NCI-H2196 treated with DMSO at 0.1 percent for 48 hours (cell line): ENCODE data around the gene IRS2.

Source experiments
- DNase-seq: peaks from one replicate; lab custom pipeline; 2025; ENCODE audit not compliant: unreplicated experiment; lab: John Stamatoyannopoulos, UW

Gene IRS2

GRCh38 chr13:109809216-109809932 lies 23.0 kb upstream of the IRS2 start:
- no peak for DNase-seq

DNA sequence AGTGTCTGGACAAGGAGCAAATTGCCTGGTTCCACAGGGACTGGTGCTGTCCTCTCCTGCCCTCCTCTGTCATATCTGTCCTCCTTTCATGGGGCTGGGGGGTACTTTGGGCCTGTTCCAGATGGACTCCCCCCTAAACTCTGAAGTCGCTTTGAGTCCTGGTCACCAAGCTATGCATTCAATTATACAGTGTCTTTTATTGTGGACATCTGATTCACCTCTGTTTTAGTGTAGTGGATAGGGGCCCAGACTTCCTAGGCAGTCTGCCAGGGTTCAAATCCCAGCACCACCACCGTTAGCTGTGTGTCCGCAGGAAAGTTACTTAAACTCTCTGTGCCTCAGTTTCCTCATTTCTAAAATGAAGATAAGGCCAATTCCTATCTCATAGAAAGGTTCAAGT lies 21.0 kb upstream of the IRS2 start:
- no peak for DNase-seq

DNA sequence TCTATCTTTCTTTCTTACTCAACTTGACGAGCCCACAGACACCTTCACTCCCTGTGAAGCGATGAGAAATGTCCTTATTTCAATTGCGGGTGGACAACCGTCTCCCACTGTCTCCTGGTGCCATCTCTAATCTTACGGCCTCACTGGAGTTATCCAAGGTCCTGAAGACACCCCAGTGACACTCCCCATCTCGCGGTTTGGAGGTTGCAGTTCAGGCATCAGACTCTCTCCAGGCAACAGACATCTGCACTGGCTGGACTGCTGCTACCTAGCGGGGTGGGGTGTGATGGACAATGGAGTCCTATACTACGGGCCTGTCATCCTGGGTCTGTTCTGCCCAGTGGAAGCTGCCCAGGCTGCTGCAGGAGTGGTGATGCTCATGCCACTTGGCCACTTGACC lies 18.3 kb upstream of the IRS2 start:
- no peak for DNase-seq

DNA sequence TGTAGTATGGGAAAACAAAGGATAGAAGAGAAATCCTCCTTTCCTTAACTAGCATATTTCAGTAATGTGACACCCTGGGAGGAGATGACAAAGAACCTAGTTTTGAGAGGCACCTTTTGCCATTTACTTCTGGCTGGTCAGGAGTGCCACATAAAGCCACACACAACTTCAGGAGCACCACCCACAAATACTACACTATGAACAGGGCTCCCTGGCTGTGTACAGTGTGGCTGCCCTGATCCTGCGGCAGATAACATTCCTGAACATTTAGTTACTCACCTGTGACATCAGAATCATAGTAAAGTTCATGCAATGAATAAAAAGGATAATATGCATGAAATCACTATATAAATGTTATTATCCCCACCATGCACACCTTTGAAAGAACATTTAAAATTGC lies 17.4 kb upstream of the IRS2 start:
- no peak for DNase-seq

DNA sequence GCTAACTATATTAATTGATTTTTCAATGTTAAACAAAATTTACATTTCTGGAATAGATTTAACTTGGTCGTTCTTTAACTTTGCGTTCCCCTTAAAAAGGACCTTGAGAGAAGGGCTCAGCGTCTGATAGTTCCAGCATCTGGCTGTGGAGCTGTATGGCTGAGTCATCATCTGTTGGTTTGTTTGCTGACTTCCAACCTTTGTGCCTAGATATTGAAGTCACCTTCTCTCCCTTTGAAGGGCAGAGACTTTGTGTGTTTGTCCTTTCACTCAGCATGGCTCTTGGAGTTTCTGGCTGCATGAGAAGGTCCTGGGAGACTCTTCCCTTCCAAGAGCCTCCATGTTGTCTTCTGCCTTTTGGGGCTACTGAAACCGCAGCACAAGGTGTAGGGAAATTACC lies 16.6 kb upstream of the IRS2 start:
- DNase-seq: no peak

DNA sequence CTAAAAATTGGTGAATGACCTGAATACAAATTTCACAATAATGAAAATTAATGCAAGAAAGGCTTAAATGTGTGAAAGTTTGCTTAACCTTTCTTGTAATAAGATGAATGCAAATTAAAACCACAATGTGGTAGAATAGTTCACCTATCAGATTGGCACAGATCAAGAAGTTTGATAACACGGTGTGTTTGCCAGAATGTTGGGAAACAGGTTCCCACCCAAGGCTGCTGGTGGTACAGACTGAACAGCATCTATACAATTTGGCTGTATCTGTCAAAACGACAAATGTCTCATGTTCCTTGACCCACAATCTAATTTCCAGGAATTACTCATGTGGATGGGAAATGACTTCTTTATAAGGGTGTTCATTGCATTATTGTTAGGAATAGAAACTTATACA lies 8.6 kb upstream of the IRS2 start:
- DNase-seq: no peak

GRCh38 chr13:109794095-109794494 lies 7.7 kb upstream of the IRS2 start:
- no peak for DNase-seq

DNA sequence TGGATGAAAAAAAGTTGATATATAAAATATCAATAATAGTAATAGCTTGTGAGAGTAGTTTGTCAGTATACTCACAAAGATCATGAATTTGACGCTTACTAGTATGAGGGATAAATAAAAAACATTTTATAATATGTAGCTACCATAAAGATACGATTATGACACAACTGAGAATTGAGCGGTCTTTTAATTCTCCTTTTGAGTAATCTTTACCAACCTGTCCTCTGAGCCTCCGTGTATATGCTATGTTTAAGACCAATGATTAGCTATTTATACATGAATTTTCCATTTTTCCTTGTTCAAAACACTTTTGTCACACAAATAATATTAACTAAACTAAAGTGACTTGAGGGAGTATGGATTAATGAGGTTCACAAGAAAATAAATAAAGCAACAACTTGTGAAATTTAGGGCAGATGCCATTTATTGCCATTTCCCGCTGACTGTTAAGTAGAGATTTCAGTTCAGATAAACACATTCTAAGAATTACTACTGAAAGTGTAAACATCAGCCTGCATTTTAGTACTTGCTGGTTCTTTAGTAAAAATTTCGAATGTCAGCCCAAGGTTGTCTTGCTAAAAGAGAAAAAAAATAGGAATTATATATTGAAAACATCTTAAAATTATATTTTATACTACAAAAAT lies 6.2 kb upstream of the IRS2 start:
- no peak for DNase-seq

DNA sequence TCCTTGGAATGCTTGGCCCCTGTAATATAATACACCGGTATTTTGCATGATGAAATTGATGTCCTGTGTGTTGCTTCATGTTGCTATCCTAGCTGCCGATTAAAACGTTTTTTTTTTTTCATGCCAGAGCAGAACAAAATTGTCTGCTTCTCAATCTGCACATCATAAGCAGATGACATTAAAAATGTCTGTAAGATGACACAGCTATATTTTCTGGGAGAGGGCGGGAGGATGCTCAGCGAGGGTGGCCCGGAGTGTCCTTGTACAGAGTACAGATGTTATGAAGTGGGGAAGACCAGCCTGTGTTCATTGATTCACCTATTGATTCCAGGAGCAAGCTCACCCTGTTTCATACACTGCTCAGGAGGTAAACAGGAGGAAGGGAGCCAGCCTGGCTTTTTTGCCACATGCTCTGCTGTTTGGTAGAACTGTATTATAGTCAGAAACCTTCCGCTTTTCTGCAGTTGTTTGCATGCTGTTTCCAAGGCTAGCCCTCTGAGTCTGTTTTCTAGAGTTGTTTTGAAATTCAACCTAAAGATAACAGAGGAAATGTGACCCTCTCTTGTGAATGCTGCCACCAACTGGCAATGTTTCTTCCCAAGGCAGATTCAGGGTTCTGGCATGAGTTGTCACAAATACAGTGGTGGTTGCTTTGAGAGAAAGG lies 4.7 kb upstream of the IRS2 start:
- peak; percentile 8 for DNase-seq

- no peak for DNase-seq
These were observed 3.7 kb upstream of the IRS2 start for GRCh38 chr13:109790086-109790485.

DNA sequence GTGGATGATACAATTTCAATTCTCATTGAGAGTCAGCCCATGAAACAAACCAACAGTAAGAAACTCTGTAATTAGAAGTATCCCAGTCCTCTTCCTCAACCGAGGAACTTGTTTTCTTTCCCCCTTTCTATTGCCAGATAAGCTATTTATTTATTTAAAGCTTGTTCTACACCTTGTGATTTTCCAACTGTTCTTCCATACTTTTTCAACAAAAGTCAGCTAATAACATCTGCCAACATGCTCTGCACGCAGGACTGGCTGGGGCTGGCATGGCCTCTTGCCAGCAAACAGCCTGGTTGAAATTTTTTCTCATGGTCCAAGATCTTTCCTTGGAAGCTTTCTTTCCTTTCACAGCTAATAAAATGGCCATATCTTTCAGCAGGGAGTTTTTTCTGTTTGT lies 2.9 kb upstream of the IRS2 start:
- no peak for DNase-seq

GRCh38 chr13:109788372-109789111 lies 2.2 kb upstream of the IRS2 start:
- no peak for DNase-seq

DNA sequence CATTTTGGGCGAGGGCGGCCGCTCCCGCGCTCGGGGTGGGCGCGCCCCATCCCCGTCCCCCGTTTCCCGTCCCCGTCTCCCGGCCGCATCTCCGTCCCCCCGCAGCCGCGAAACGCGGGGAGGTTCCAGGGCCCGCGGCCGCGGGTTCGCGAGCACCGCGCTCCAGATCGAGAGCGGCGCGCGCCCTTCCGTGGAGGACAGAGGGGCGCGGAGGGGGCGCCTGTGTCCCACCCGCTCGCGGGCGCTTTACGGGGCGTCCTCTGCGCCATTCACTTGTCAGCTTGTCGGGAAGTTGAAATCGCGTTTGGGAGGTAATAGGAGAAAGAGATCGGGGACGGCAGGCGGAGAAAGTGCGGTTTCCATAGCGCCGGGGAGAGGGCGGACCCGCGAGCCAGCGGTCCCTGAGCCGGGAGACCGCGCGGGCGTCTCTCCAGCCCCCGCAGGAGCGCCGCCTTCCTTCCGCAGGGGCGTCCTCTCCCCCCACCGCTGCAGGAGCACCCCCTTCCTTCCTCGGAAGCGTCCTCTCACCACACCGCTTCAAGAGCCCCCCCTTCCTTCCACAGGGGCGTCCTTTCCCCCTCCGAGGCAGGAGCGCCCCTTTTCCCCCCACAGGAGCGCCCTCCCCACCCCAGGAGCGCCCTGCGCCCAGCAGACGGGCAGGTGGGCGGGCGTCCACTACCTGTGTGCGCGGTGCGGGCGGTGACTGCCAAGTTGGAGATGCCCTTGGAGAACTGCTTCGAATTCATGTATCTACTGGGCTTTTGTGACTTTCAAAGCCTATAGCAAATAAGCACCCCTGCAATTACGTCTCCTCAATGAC lies 962 bp upstream of the IRS2 start:
- DNase-seq: no peak

DNA sequence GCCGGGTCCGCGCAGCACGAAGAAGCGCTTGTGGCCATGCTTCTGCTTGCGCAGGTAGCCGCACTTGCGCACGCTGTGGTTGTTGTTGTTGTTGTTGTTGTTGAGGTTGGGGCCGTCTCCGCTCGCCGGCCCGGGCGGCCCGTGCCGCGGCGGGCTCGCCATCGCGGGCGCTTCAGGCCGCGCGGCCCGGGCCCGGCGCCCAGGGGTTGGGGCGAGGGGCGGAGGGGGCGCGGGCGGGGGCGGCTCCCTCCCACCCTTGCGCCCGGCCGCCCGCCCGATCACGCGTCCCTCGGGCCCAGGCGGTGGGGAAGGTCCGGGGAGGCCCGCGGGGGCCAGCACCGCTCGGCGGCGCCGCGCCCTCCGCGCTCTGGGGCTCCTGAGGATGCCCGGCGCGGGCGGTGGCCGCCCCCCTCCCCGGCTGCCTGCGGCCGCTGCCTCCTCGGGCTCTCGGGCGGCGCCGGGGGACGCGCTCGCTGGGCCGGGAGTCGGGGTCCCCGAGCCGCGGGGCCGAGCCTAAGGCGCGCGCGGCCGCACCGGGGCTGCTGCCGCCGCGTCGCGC lies 412 bp downstream of the IRS2 start:
- DNase-seq: no peak

- peak; percentile 5 for DNase-seq
These were observed 1.1 kb downstream of the IRS2 start for GRCh38 chr13:109785141-109785891.

- DNase-seq: peak; percentile 27
These were observed 1.7 kb downstream of the IRS2 start for GRCh38 chr13:109784590-109785140.

DNA sequence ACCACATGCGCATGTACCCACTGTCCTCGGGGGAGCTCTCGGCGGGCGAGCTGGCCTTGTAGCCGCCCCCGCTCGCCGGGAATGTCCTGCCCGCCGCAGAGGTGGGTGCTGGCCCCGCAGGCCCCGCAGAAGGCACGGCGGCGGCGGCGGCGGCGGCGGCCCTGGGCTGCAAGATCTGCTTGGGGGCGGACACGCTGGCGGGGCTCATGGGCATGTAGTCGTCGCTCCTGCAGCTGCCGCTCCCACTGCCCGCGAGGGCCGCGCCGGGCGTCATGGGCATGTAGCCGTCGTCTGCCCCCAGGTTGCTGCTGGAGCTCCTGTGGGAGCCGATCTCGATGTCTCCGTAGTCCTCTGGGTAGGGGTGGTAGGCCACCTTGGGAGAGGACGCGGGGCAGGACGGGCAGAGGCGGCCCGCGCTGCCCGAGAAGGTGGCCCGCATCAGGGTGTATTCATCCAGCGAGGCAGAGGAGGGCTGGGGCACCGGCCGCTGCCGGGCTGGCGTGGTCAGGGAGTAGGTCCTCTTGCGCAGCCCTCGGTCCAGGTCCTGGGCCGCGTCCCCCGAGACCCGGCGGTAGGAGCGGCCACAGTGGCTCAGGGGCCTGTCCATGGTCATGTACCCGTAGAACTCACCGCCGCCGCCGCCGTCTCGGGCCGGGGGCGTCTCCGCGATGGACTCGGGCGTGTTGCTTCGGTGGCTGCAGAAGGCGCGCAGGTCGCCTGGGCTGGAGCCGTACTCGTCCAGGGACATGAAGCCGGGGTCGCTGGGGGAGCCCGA lies 2.4 kb downstream of the IRS2 start:
- DNase-seq: no peak

GRCh38 chr13:109783447-109783814 lies 3.0 kb downstream of the IRS2 start:
- no peak for DNase-seq
